Calu3 (cell line): ENCODE results near the gene HADHB. TPM values are rescaled to one million over a fixed set of nuclear protein-coding genes. Genes with fewer than 3 reads are reported as not detected.
"Not testable (repeated sequence)": the region's sequence is repeated elsewhere in the genome, so short reads cannot be mapped to it uniquely, and the experiment has no call there.

Source experiments
- BruUV-seq: library from RNA; stranded (reverse); fragments of 400-500 nt; replicated peaks from 2 replicates; lab custom pipeline; 2021; lab: Mats Ljungman, UMichigan
- CTCF ChIA-PET: fragments of 300-600 bp; sonication (Branson Sonifier 250); formaldehyde crosslinking; loops from one replicate; lab custom pipeline; 2022; ENCODE audit warnings: antibody characterized with exemption; lab: Charles Lee
- DNase-seq: peaks from one replicate; pipeline ENCODE4 v3.0.0; 2022
- H3K27ac Mint-ChIP-seq: one replicate; pipeline ENCODE4 v1.8.0; 2022; ENCODE audit warnings: mixed read lengths; ENCODE audit not compliant: unreplicated experiment
- H3K27me3 Mint-ChIP-seq: one replicate; pipeline ENCODE4 v1.8.0; 2022; ENCODE audit warnings: mixed read lengths; ENCODE audit not compliant: unreplicated experiment
- H3K36me3 Mint-ChIP-seq: one replicate; pipeline ENCODE4 v1.8.0; 2022; ENCODE audit warnings: mild to moderate bottlenecking, moderate library complexity, mixed read lengths; ENCODE audit not compliant: insufficient read depth, unreplicated experiment
- H3K4me1 Mint-ChIP-seq: one replicate; pipeline ENCODE4 v1.8.0; 2022; ENCODE audit warnings: mild to moderate bottlenecking, low read depth, mixed read lengths; ENCODE audit not compliant: unreplicated experiment
- H3K4me3 Mint-ChIP-seq: one replicate; pipeline ENCODE4 v1.8.0; 2022; ENCODE audit warnings: mild to moderate bottlenecking, low read depth, moderate library complexity, mixed read lengths; ENCODE audit not compliant: unreplicated experiment
- H3K9me3 Mint-ChIP-seq: one replicate; pipeline ENCODE4 v1.8.0; 2022; ENCODE audit warnings: low read depth, mixed read lengths; ENCODE audit not compliant: unreplicated experiment
- intact Hi-C: fragments of 100-400 bp; cut with micrococcal nuclease; formaldehyde crosslinking; loops from one replicate; pipeline ENCODE4 v1.10.0; 2022; ENCODE audit not compliant: unreplicated experiment
- total RNA-seq: library from RNA; stranded (reverse); gene quantifications from 2 replicates; pipeline ENCODE4 v1.2.3, GENCODE V29; 2022
- TF ChIP-seq, protein P1 (sequence below): fragments of 200-600 bp; IDR thresholded peaks from one replicate; pipeline ENCODE4 v1.8.0; 2022; ENCODE audit warnings: antibody characterized with exemption; ENCODE audit not compliant: unreplicated experiment

The HADHB gene
- total RNA-seq, 1 experiment from 2014 or later, result 84.4 TPM

DNA sequence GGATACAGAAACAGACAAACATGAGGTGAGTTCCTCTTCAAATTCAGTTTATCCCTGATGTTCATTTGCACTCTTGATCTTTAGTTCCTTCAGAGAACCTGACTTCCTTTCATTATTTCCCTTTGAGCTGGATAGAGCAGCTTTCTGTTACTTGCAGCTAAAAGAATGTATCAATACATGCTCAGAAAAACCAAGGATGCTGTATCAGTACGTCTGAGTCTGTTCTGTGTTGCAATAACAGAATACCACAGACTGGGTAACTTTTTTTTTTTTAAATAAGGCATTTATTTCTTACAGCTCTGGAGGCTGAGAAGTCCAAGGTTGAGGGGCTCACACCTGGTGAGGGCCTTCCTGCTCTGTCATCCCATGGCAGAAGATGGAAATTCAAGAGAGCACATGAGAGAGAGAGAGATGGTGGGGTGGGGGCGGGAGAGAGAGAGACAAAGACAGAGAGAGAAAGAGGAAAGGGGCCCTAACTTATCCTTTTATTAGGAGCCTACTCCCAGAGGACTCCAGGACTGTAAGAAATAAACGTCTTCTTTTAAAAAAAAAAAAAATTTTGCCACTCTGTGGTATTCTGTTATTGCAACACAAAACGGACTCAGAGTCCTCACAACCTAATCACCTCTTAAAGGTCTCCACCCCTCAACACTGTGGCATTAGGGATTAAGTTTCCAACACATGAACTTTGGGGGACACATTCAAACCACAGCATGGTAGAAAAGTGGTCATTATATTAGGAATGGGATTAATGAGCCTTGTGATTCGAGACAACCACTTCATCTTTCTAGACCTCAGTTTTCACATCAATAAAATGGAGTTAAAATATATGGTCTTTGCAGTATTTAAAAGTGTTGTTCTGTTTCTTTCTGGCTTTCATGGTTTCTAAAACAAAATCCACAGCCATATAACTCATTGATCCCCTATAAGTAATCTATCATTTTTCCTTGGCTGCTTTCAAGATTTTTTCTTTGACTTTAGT lies 82.8 kb downstream of the HADHB start:
- no peaks in the 10 kb centered on the region for H3K9me3 Mint-ChIP-seq
- no peaks in the 10 kb centered on the region for H3K36me3 Mint-ChIP-seq
- BruUV-seq, result no TSS peak
- DNase-seq, result no peak
- no peaks in the 10 kb centered on the region for H3K27me3 Mint-ChIP-seq
- H3K27ac Mint-ChIP-seq, result no peak overlapping the region
- TF ChIP-seq, protein P1, sequence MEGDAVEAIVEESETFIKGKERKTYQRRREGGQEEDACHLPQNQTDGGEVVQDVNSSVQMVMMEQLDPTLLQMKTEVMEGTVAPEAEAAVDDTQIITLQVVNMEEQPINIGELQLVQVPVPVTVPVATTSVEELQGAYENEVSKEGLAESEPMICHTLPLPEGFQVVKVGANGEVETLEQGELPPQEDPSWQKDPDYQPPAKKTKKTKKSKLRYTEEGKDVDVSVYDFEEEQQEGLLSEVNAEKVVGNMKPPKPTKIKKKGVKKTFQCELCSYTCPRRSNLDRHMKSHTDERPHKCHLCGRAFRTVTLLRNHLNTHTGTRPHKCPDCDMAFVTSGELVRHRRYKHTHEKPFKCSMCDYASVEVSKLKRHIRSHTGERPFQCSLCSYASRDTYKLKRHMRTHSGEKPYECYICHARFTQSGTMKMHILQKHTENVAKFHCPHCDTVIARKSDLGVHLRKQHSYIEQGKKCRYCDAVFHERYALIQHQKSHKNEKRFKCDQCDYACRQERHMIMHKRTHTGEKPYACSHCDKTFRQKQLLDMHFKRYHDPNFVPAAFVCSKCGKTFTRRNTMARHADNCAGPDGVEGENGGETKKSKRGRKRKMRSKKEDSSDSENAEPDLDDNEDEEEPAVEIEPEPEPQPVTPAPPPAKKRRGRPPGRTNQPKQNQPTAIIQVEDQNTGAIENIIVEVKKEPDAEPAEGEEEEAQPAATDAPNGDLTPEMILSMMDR, result no peak
- intact Hi-C loops, result no loop called here
- no peak overlapping the region for H3K4me3 Mint-ChIP-seq
- H3K4me1 Mint-ChIP-seq, result peaks cover 10% of the 10 kb centered on the region
- CTCF ChIA-PET, result interaction anchor here (0.9 kb wide), 1 partner anchor 371 kb away, joined by 3 read pairs; no protein-coding TSS in a partner anchor

DNA sequence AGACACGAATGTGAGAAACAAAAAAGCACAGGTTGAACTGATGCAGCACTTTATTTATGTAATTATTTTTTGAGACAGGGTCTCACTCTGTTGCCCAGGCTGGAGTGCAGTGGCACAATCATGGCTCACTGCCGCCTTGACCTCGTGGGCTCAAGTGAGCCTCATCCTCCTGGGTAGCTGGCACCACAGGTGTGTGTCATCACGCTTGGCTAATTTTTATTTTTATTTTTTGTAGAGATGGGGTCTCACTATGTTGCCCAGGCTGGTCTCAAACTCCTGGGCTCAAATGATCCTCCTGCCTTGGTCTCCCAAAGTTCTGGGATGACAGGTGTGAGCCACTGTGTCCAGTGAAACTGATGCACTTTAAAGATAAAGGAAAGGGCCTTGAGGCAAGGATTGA lies 84.3 kb downstream of the HADHB start:
- peaks cover 10% of the 10 kb centered on the region for H3K4me1 Mint-ChIP-seq

DNA sequence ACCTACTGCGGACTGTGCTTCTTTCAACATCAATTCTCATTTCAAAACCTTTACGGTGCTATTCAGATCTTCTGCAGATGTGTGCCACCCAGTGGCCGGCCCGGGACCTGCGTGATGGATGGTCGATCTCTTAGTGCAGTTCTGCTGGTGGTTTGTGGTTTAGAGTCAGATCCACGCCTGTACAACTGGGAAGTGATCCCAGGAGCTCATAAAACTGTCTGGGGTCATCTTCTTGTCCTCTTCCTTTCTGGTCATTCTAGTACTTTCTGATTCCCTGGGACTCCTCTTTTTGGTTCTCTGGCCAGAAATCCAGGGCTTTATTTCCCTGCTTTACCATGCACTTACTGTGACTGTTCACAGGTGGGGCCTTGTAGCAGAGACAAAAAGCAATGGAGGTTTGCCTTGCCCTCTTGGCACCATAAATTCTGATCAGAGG lies 85.4 kb downstream of the HADHB start:
- Mint-ChIP-seq H3K4me1 (peaks cover 10% of the 10 kb centered on the region), H3K9me3 (no peaks in the 10 kb centered on the region), H3K27ac (no peak overlapping the region), H3K27me3 (no peaks in the 10 kb centered on the region), H3K4me3 (no peak overlapping the region), H3K36me3 (no peaks in the 10 kb centered on the region)
- intact Hi-C loops, result loop anchor here (5.0 kb wide), 1 partner anchor 88 kb away; the partner anchor contains the start of genes HADHA and HADHB
- peak; percentile 91 for DNase-seq
- CTCF ChIA-PET, result interaction anchor here (0.6 to 1.6 kb wide), 2 partner anchors 24 to 86 kb away, joined by 3 read pairs; partner anchors contain the start of genes HADHA and HADHB
- TF ChIP-seq, protein P1, result peak; percentile 77
- no TSS peak for BruUV-seq

More for the DNA sequence above, 84.3 kb downstream of the HADHB start:
- H3K27me3 Mint-ChIP-seq, CTCF ChIA-PET, H3K36me3 Mint-ChIP-seq, H3K27ac Mint-ChIP-seq, H3K4me3 Mint-ChIP-seq, BruUV-seq, DNase-seq, H3K9me3 Mint-ChIP-seq, intact Hi-C loops: not testable (repeated sequence)

DNA sequence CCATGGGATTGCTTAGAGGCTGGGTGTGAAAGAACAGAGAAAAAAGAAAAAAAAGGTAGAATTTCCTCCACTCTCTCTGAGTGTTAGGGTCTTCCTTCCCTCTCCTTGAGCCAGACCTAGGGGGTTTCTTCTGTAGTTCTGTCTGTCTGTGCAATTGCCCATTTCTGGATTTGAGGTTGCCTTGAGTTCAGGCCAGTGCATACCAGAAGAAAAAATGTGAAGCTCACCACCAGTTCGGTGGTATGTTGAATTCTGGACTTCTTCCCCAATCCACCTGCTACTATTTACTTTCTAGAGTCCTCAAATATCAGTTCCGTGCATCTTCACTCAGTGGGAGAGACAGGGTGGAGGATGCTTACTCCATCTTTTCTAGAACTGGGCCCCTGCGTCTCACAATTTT lies 85.9 kb downstream of the HADHB start:
- Mint-ChIP-seq H3K4me1 (peaks cover 10% of the 10 kb centered on the region), H3K27ac (no peak overlapping the region), H3K9me3 (no peaks in the 10 kb centered on the region), H3K27me3 (no peaks in the 10 kb centered on the region), H3K4me3 (no peak overlapping the region), H3K36me3 (no peaks in the 10 kb centered on the region)
- TF ChIP-seq, protein P1, result no peak
- CTCF ChIA-PET, result interaction anchor here (0.5 to 1.6 kb wide), 5 partner anchors 9 to 266 kb away, joined by 3 read pairs; partner anchors contain the start of genes HADHA and HADHB
- intact Hi-C loops, result loop anchor here (5.0 kb wide), 1 partner anchor 88 kb away; the partner anchor contains the start of genes HADHA and HADHB
- DNase-seq, result no peak
- no TSS peak for BruUV-seq

DNA sequence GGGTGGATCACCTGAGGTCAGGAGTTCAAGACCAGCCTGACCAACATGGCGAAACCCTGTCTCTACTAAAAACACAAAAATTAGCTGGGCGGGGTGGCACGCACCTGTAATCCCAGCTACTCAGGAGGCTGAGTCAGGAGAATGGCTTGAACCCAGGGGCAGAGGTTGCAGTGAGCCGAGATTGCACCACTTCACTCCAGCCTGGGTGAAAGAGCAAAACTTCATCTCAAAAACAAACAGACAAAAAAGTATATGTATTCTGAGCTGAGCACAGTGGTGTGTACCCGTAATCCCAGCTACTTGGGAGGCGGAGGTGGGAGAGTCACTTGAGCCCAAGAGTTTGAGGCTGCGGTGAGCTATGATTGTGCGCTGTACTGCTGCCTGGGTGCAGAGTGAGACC lies 86.6 kb downstream of the HADHB start:
- H3K9me3 Mint-ChIP-seq, DNase-seq, H3K27ac Mint-ChIP-seq, H3K4me3 Mint-ChIP-seq, H3K27me3 Mint-ChIP-seq, H3K36me3 Mint-ChIP-seq, BruUV-seq: not testable (repeated sequence)
- intact Hi-C loops, result loop anchor here (5.0 kb wide), 1 partner anchor 89 kb away; the partner anchor contains the start of genes HADHA and HADHB
- CTCF ChIA-PET, result interaction anchor here (0.5 to 1.6 kb wide), 4 partner anchors 9 to 265 kb away, joined by 3 read pairs; partner anchors contain the start of genes HADHA and HADHB
- peaks cover 17% of the 10 kb centered on the region for H3K4me1 Mint-ChIP-seq
